ENCODE data around the gene FANCE.

DNA sequence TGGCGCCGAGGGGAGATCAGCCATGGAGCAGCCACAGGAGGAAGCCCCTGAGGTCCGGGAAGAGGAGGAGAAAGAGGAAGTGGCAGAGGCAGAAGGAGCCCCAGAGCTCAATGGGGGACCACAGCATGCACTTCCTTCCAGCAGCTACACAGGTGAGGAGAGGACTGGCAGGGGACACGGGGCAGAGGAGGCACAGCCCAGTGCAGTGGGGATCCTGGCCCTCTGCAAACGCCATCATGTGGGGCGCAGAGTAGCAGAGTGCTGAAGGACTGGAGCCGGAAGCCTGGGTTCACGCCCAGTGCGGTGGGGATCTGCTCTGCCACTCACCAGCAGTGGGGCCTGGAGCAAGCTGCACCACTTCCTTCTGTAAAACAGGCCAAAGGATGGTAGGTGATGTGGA is 41.1 kb upstream of the FANCE start:
- TF ChIP-seq CTCF (IDR thresholded peaks at IDR 0.05): no peak
- no peak for TF ChIP-seq POLR2A (IDR thresholded peaks at IDR 0.05)

All from body of pancreas (tissue), 4 donors.